NCI-H187 treated with DMSO at 0.1 percent for 48 hours (cell line): ENCODE measurements around the gene PDGFA.

ENCODE experiments used
- DNase-seq: peaks from one replicate; lab custom pipeline; 2025; lab: John Stamatoyannopoulos, UW

PDGFA gene

GRCh38 chr7:503575-504111 is 16.0 kb downstream of the PDGFA start:
- DNase-seq: no peak

DNA sequence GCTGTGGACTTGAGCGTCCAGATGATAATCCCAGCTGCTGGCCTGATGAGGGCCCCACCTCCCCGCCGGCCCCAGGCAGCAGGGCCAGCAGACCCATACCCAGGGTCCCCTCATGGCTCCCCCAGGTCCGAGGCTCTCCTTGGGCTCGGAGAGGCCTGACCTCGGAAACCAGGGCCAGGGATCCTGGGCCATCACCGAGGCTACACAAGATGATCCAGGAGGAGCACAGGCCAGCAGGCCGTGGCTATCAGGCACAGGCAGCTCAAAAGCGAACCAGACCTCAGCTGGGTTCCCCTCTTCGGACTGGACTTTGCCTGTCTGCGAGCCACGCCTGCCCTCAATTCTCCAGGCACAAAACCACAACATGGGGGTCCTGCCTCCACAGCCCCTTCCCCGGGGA is 17.4 kb downstream of the PDGFA start:
- no peak for DNase-seq

DNA sequence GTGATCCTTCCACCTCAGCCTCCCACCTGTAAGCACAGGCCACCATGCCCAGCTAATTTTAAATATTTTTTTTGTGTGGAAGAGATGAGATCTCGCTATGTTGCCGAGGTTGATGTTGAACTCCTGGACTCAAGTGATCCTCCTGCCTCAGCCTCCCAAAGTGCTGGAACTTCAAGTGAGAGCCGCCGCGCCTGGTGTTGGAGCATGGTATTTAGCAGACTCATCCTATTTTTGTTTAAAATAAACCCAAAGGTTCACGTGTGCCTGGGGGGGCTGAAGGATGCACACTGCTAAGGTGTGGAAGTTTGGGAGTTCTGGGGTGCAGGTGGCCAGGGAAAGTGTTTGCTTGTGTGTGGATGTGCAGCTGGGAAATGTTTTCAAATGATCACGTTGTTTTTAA is 18.1 kb downstream of the PDGFA start:
- no peak for DNase-seq

DNA sequence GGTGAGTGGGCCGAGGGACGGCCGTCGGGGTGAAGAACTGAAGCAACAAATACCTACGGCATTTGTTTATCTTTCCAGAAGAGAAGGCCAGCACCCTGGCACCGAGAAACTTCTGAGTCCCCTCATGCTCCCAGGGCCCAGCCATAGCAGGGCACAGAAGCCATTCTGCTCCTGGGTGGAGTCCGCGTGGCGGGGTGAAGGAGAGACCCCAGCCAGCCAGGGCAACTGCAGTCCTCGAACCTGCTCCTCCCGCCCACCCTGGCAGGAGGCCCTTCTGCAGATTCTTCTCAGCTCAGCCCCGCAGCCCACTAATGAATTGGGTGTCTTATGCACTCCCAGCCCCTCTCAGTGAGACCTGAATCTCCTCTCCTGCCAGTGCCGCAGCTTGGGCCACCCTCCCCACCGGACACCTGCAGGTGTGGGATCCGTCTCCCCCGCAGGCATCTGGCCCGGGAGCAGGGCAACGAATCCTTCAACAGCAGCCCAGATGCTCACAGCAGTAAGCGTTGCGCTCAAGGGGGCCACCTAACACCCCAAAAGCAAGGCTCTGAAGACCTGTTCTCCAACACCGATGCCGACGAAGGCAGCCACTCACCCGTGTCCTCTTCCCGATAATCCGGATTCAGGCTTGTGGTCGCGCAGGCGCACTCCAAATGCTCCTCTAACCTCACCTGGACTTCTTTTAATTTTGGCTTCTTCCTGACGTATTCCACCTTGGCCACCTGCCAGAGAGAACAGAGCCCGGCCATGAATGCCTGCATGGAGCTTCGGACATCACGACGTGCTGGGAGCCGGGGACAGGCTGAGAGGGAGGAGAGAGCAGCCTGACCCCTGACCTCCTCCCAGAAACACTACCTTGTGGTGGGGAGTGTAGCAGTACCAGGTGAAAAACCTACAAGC is 18.9 kb downstream of the PDGFA start:
- no peak for DNase-seq

- DNase-seq: no peak
These were observed 19.7 kb downstream of the PDGFA start for GRCh38 chr7:499853-500485.

DNA sequence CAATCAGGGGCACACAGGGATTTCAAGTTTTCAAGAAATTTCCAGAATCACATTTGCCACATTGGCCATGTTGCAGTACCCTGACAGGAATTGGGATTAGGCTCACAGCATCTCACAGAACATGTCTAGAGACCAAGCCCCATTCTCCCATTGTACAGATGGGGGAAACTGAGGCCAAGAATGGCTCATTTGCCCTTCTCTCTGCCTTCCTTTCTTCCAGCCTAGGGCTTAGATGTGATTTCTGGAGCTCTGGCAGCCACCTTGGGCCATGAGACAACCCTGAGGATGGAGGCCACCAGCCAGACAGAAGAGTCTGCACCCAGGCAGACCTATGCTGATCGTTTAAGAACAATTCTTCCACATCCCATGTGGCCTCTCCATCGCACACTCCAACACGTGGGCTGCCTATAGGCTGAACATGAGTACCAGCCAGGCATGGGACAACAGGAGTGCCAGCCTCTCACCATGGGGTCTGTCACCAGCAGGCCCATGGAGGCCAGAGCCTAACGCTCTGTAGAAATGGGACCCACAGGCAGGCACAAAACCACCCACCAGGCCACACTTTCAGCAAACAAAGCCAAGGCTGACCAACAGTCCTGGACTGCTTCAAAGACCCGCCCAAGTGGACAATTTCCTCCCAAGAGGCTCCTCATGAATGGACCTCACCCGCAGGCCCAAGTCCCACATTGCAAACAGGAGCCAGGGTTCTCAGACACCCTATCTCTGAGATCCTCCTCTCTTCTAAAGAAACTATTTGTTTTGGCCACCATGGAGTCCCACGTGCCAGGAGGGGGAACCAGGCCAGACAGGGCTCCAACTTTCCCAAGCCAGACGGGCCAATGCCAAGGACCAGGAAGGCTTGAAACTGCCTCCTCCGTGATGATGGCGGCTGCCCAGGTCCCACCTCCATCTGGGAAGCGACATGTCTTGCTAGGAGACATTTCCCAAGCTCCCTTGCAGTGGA is 20.7 kb downstream of the PDGFA start:
- DNase-seq: no peak

DNA sequence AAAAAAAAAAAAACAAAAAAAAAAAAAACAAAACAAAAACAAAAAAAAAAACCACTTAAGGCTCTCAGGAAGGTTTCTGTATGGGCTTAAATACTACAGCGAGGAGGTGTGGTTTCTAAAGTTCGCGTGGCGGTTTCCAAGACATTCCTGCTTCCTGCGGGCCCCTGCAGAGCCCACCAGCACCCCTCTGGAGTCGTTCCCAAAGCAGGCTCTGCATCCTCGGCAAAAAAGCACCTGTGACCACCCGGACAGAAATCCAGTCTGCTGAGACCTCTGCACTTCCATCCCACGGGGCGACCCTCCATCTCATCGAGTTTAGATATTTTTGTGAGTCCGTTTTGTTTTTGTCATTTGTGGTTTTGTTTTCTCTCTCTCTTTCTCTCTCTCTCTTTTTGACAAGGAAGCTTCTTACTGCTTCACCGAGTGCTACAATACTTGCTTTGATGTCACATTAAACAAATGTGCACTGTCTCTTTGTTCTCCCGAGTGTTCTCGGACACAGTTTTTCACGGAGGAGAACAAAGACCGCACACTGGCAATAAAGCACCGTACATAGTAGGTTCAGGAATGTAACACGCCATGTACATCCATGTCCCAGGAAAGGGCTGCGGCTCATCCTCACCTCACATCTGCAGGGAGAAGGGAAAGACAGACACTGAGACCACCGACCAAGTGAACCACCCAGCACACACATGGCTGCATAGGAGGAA is 21.5 kb downstream of the PDGFA start:
- DNase-seq: no peak

GRCh38 chr7:497346-497745 is 22.3 kb downstream of the PDGFA start:
- DNase-seq: no peak

GRCh38 chr7:496528-497295 is 22.9 kb downstream of the PDGFA start:
- DNase-seq: no peak

DNA sequence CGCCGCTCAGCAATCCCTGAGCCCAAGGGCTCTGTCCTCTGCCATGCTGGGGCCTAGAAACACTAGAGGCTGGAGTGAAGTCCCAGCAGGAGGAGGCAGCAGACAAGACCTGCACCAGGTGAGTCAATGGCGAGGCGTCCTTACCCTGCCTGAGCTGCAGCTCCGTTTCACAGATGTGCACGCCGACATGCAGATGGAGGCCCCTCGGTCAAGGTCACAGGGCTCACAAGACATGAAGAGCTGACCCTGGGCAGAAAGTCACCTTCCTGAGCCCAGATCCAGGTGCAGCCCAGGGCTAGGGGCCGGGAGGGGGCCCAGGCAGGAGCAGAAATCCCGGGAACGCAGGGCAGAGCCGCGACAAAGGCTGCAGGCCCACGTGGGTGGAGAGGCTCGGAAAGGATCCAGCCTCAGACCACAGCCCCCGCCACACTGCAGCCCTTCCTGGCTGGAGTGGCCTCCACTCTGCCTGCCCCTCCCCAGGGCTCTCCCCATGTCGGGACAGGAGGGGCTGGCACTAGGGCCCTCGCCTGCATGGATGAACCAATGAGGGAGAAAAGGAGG is 23.8 kb downstream of the PDGFA start:
- no peak for DNase-seq

GRCh38 chr7:495326-495725 is 24.3 kb downstream of the PDGFA start:
- no peak for DNase-seq

DNA sequence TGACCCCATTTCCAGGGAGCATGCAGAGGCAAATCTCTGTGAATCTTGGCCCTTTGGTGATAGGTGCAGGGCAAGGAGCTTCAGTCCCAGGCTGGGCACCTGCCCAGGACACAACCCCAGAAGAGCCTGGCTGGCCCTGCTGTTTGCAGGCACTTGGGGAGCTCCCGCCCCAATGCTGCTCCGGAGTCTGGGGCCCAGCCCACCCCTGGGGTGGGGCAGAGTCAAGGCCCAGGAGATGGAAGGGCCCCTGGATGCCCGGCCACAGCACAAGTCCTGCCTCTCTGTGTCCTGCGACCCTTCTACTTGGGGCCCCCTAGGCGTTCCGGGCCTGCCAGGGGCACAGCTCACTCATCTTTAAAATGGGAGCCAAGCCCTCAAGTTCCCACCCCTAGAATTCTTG is 24.7 kb downstream of the PDGFA start:
- no peak for DNase-seq

DNA sequence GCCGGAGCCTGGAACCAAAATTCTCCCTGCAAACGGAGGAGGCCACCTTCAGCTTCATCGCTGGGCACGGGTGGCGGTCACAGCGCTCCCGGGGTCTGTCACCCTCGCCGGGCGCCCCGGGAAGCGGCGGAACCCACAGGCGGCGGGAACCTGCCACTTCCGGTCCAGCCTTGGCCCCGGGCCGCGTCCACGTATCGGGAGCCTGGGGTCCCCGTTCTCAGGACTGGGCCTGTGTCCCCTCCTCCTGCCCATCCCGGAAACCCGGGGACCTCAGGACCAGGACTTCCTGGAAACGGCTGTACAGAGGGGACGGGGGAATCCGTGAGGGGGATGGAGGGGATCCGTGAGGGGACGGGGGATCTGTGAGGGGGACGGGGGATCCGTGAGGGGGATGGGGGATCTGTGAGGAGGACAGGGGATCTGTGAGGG is 25.4 kb downstream of the PDGFA start:
- DNase-seq: no peak

- DNase-seq: no peak
These were observed 25.9 kb downstream of the PDGFA start for GRCh38 chr7:493661-494251.

DNA sequence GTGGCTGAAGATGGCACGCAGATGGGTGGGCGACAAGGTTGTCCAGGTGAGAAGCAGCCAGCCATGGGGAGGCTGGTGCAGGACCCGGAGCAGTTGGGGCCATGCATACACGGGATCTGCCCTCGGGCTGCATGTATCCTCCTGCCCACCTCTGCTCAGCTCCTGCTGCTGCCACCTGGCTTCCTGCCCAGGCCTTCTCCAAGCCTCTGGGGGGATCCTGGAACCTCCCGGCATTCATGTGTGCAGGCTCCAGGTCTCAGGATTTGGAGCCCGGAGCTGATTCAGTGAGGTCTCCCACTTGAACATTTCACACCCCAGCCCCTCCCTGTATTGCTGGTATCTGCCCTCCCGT is 27.0 kb downstream of the PDGFA start:
- no peak for DNase-seq

GRCh38 chr7:491958-492713 is 27.5 kb downstream of the PDGFA start:
- DNase-seq: no peak

DNA sequence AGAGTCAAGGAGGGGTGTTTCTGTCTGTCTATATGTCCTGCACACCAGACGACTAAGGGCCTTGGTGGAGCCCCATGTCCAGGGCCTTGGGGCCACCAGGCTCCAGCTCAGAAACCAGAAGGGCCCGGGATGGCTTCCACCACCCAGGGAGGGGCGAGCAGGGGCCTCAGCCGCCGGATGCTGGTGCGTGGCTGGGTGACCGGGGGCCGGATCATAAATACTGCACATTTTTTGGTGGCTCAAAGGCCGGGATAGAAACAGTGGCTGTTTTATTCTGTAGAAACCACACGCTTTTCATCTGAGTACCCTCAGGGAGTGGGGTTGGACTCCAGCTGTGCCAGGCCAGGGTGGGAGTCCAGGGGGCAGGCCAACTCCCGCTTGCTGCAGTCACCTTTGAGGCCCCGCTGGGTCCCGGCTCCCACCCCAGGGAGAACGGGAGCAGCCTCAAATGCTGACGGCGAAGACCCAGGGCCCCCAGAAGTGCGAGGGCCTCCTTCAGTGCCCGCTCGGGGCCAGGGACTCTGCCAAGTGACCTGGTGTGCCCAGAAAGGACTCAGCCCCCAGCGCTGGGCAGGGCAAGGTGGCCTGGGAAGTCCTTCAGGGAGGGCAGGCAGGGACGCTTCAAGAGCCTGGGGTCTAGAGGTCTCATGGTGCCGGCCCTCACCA is 28.2 kb downstream of the PDGFA start:
- no peak for DNase-seq

DNA sequence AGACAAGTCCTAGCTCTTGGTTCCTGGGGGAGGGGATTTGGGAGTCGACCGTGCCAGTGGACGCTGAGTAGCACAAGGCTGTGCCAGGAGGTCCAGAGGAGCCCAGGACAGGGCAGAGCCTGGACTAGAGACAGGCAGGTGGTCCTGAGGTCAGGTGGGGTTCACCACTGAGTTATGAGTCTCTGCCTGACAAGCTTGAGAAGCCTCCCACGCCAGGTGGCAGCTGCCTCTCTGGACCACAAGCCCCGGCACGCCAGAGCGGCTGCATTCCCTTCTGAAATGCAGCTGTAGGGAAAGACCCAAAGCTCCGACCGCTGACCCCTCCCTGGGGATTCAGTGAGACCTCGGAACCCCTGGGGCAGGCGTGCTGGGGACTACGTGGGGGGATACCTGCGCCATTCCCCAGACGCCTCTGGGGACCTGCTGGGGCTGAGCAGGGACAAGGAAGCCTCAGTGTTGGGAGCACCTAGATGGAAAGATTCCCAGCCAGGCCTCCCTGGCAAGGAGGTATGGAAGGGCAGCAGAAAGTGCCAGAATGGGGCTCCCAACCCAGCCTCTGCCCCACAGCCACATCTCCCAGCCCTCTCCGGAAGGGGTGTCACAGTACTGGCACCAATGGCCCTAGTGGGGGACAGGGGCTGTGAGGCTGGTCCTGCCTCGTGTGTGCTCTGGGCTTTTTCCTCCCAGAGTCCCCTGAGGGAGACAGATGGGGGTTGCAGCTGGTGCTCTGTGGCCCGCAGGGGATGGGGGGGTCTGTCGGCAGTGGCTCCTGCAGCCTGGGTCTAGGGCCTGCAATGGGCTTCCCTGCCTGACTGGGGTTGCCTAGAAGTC is 29.0 kb downstream of the PDGFA start:
- DNase-seq: no peak
